GM12878 (cell line): ENCODE measurements around the gene LTV1. TPM values are rescaled to one million over a fixed set of nuclear protein-coding genes. Genes with fewer than 3 reads are reported as not detected.
"Not testable (repeated sequence)": the region's sequence is repeated elsewhere in the genome, so short reads cannot be mapped to it uniquely, and the experiment has no call there.

ENCODE experiments used
- ATAC-seq: fragments of 200-7000 bp; cut with Tn5 transposase; 3 replicates; pipeline ENCODE4 v1.9.1; 2020; ENCODE audit warnings: mild to moderate bottlenecking, moderate library complexity
- BruUV-seq: library from RNA; stranded (reverse); fragments of 400-500 nt; replicated peaks from 2 replicates; lab custom pipeline; 2021; lab: Mats Ljungman, UMichigan
- CTCF ChIA-PET: fragments of 300-600 bp; sonication (Branson Sonifier 250); formaldehyde crosslinking; extraction: SDS; loops from one replicate; lab custom pipeline; 2021; ENCODE audit warnings: inconsistent platforms; lab: Yijun Ruan, JAX
- POLR2A ChIA-PET: fragments of 350-600 bp; formaldehyde crosslinking; extraction: SDS; loops from one replicate; lab custom pipeline; 2021; ENCODE audit warnings: inconsistent platforms; lab: Charles Lee
- RAD21 ChIA-PET: fragments of 300-600 bp; sonication (Branson Sonifier 250); formaldehyde crosslinking; loops from one replicate; lab custom pipeline; 2023; ENCODE audit warnings: antibody characterized with exemption; ENCODE audit not compliant: unreplicated experiment; lab: Charles Lee
- SMC1A ChIA-PET: fragments of 300-600 bp; sonication (Branson Sonifier 250); formaldehyde crosslinking; loops from one replicate; lab custom pipeline; 2023; ENCODE audit not compliant: unreplicated experiment, uncharacterized antibody; lab: Charles Lee
- DNase-seq: peaks from one replicate; pipeline ENCODE4 v3.0.0-alpha.2; 2011; ENCODE audit warnings: low read depth, low spot score
- FAIRE-seq: peaks from 3 replicates; lab custom pipeline; 2011; peaks lifted over from hg19 to GRCh38; lab: Jason Lieb, UNC
- H2AFZ ChIP-seq: 2 replicates; pipeline ENCODE4 v1.6.0; 2011; ENCODE audit warnings: low read depth, low read length, control low read depth; ENCODE audit not compliant: control insufficient read depth
- H3K27ac ChIP-seq: 2 replicates; pipeline ENCODE4 v1.5.1; 2011; ENCODE audit warnings: control low read depth; ENCODE audit not compliant: control insufficient read depth, insufficient read depth
- H3K27me3 ChIP-seq, 2 experiments: replicated peaks in 1 of 2; 2 replicates each; pipeline versions ENCODE4 v1.6.0 to v1.6.1; 2011; ENCODE audit warnings: low read length in 1 of 2; ENCODE audit not compliant: control insufficient read depth in 2 of 2, insufficient read depth in 2 of 2
- H3K36me3 ChIP-seq, 2 experiments: 2 replicates each; pipeline ENCODE4 v1.5.1; 2011; ENCODE audit warnings: low read length in 1 of 2; ENCODE audit not compliant: control insufficient read depth in 2 of 2, insufficient read depth in 2 of 2
- H3K4me1 ChIP-seq: 2 replicates; pipeline ENCODE4 v1.6.1; 2011; ENCODE audit warnings: mild to moderate bottlenecking, low read length, moderate library complexity, mixed read lengths; ENCODE audit not compliant: control insufficient read depth, insufficient read depth
- H3K4me2 ChIP-seq: 2 replicates; pipeline ENCODE4 v1.6.0; 2011; ENCODE audit warnings: control low read depth; ENCODE audit not compliant: control insufficient read depth, insufficient read depth
- H3K4me3 ChIP-seq: fragments of 200-600 bp; sonication (generic); 2 replicates; pipeline ENCODE4 v1.5.1; 2016
- H3K79me2 ChIP-seq: 2 replicates; pipeline ENCODE4 v1.6.0; 2011; ENCODE audit warnings: low read length; ENCODE audit not compliant: control insufficient read depth, insufficient read depth
- H3K9ac ChIP-seq: 2 replicates; pipeline ENCODE4 v1.8.0; 2011; ENCODE audit warnings: low read length, control low read depth, mixed read lengths; ENCODE audit not compliant: control insufficient read depth, insufficient read depth
- H3K9me3 ChIP-seq: replicated peaks from 3 replicates; pipeline ENCODE4 v1.5.1; 2011; ENCODE audit warnings: mild to moderate bottlenecking, low read length; ENCODE audit not compliant: control insufficient read depth, insufficient read depth
- H4K20me1 ChIP-seq: 2 replicates; pipeline ENCODE4 v1.6.0; 2011; ENCODE audit not compliant: control insufficient read depth, insufficient read depth
- MTA3 ChIP-seq: IDR thresholded peaks from 2 replicates; pipeline ENCODE4 v1.6.1; 2012; ENCODE audit warnings: low read length, inconsistent platforms, borderline replicate concordance
- NR2C1 ChIP-seq: fragments of 450-650 bp; IDR thresholded peaks from 2 replicates; pipeline ENCODE4 v1.6.1; 2017; ENCODE audit warnings: antibody characterized with exemption, mild to moderate bottlenecking, moderate library complexity
- POLR2A ChIP-seq: IDR thresholded peaks from 2 replicates; pipeline ENCODE4 v1.6.1; 2011; ENCODE audit warnings: low read depth, mild to moderate bottlenecking, low read length
- WGBS: methylation state at CpG from one replicate; pipeline ENCODE4 v1.1.6; 2016; ENCODE audit warnings: low lambda C conversion rate; ENCODE audit not compliant: insufficient replicate concordance, insufficient coverage; ENCODE audit errors: missing lambda C conversion rate; 5-methylcytosine and 5-hydroxymethylcytosine counted together
- in situ Hi-C: fragments of 300-500 bp; cut with MboI; formaldehyde crosslinking; loops from 9 replicates; pipeline ENCODE4 v1.14.3; 2018; ENCODE audit warnings: mixed read lengths
- intact Hi-C: fragments of 100-400 bp; cut with micrococcal nuclease; formaldehyde crosslinking; loops from one replicate; pipeline ENCODE4 v1.14.2; 2022; ENCODE audit not compliant: unreplicated experiment
- polyA plus RNA-seq, 11 experiments: library from polyadenylated mRNA; depleted of rRNA in 4 of 11; unstranded in 6 of 11; stranded (reverse) in 5 of 11; fragments of >200 nt; fragmentation: Nextera tagmentation in 4 of 11; fragmentation: Illumina TruSeq in 1 of 11; extraction: Ambion mirVana in 4 of 11; extraction: Trizol in 1 of 11; gene quantifications; 1 replicate in 1 of 11; 2 replicates in 10 of 11; pipeline versions ENCODE4 v1.2.1 to v1.2.3, GENCODE V29; 2011 to 2016; ENCODE audit warnings: inconsistent platforms in 2 of 11, missing spikeins in 2 of 11, low read depth in 1 of 11
- total RNA-seq, 4 experiments: library from RNA; depleted of rRNA in 3 of 4; stranded (reverse); fragments of >200 nt in 3 of 4; fragmentation: Illumina TruSeq in 1 of 4; extraction: Trizol in 1 of 4; gene quantifications; 2 replicates each; pipeline versions ENCODE4 v1.2.1 to v1.2.3, GENCODE V29; 2013 to 2021

The LTV1 gene
- total and polyA plus RNA-seq, 10 of the 15 experiments (the other 5 are each of a cell fraction or from before 2014, with no cell fraction given), result 22.3 to 66.4 (median 52.0) TPM

DNA sequence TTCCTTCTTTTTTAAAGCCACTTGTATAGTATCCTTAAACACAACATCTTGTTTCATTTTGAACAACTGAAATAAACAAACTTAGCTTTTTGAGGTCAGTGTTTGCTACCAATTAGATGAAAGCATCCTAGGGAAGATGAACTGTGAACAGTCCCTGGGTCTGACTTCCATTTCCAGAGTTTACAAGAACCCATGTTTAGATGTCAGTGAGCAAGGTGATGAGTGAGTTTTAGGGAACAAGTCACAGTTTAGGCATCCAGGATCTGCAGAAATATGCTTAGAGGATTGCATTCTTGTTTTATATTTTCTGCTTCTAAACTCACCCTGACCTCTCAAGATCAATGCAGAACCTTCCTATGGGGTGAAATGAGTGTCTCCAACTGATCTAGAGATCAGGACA is 24.1 kb downstream of the LTV1 start:
- no peak overlapping the region for H3K27ac ChIP-seq
- H2AFZ ChIP-seq, result no peak overlapping the region
- no peaks in the 10 kb centered on the region for H3K4me1 ChIP-seq
- ChIA-PET POLR2A (no interaction called here), CTCF (no interaction called here), RAD21 (no interaction called here), SMC1A (interaction anchor here (0.5 to 1.0 kb wide), 2 partner anchors 9 to 250 kb away, joined by 3 read pairs; no protein-coding TSS in a partner anchor)
- ATAC-seq, result no peak
- H3K9ac ChIP-seq, result no peak overlapping the region
- no peaks in the 10 kb centered on the region for H3K27me3 ChIP-seq
- FAIRE-seq, result no peak
- no peak overlapping the region for H3K4me3 ChIP-seq
- BruUV-seq, result no TSS peak
- peaks cover 0 to 5% of the 10 kb centered on the region in 2 experiments; a peak in 2 of 4 replicates for H3K36me3 ChIP-seq
- H3K79me2 ChIP-seq, result no peaks in the 10 kb centered on the region
- H4K20me1 ChIP-seq, result no peaks in the 10 kb centered on the region
- no peak for TF ChIP-seq POLR2A
- TF ChIP-seq NR2C1, result no peak
- TF ChIP-seq MTA3, result no peak
- intact Hi-C loops (no loop called here), in situ Hi-C loops (no loop called here)
- H3K4me2 ChIP-seq, result no peak overlapping the region
- H3K9me3 ChIP-seq, result peaks cover 2% of the 10 kb centered on the region; the same call in 2 of the 3 replicates
- DNase-seq, result no peak

DNA sequence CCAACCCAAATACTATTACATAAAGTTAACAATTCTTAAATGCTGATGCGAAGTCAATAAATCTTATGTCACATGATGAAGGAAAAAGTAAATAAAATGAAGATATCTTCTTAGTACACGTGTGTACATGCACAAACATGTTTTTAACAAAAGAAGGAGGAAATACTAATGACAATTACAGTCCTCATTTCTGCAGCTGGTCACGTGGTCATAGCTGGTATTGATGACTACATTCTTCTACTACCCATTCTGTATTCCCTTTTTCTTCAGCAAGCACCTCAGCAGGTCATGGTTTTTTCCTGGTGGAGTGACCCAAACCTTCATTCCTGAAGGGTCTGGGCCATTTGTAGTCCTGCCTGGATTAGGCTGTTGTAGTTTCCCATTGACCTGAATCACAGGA is 25.7 kb downstream of the LTV1 start:
- H3K4me2 ChIP-seq, H3K4me1 ChIP-seq, H4K20me1 ChIP-seq, H2AFZ ChIP-seq, H3K9ac ChIP-seq, RAD21 ChIA-PET, POLR2A ChIA-PET, H3K9me3 ChIP-seq, H3K27me3 ChIP-seq, DNase-seq, intact Hi-C loops, H3K27ac ChIP-seq, SMC1A ChIA-PET, in situ Hi-C loops, CTCF ChIA-PET, H3K79me2 ChIP-seq, H3K4me3 ChIP-seq, ATAC-seq, BruUV-seq, FAIRE-seq, H3K36me3 ChIP-seq: not testable (repeated sequence)
- 94% methylated on average over 3 of the region's 3 CpGs for WGBS

DNA sequence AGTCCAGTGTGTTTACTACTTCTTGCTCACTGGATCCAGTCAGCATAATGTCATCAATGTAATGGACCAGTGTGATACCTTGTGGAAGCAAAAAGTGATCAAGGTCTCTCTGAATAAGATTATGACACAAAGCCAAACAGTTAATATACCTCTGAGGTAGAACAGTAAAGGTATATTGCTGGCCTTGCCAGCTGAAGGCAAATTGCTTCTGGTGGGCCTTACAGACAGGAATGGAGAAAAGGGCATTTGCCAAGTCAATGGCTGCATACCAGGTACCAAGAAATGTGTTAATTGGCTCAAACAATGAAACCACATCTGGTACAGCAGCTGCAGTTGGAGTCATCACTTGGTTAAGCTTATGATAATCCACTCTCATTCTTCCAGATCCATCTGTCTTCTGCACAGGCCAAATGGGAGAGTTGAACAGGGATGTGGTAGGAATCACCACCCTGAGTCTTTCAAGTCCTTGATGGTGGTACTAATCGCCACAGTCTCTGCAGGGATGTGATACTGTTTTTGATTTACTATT is 28.1 kb downstream of the LTV1 start:
- H3K27ac ChIP-seq, H3K4me3 ChIP-seq, in situ Hi-C loops, H2AFZ ChIP-seq, H4K20me1 ChIP-seq, H3K4me1 ChIP-seq, H3K36me3 ChIP-seq, SMC1A ChIA-PET, BruUV-seq, H3K9me3 ChIP-seq, H3K27me3 ChIP-seq, RAD21 ChIA-PET, H3K79me2 ChIP-seq, POLR2A ChIA-PET, FAIRE-seq, H3K9ac ChIP-seq, intact Hi-C loops, ATAC-seq, CTCF ChIA-PET, DNase-seq, H3K4me2 ChIP-seq: not testable (repeated sequence)
- 90% methylated on average over 1 of the region's 1 CpG for WGBS
